ENCODE measurements around the gene ITGAX.
"Not testable (repeated sequence)": the region's sequence is repeated elsewhere in the genome, so short reads cannot be mapped to it uniquely, and the experiment has no call there.

Gene ITGAX

GRCh38 chr16:31412750-31413149, 57.8 kb downstream of the ITGAX start:
- DNase-seq, result no peak

- no peak for DNase-seq
These were observed 58.4 kb downstream of the ITGAX start for GRCh38 chr16:31413381-31413780.

GRCh38 chr16:31413943-31414342, 59.0 kb downstream of the ITGAX start:
- DNase-seq, result no peak

GRCh38 chr16:31414706-31415105, 59.7 kb downstream of the ITGAX start:
- no peak for DNase-seq

GRCh38 chr16:31416371-31416770, 61.4 kb downstream of the ITGAX start:
- no peak for DNase-seq

GRCh38 chr16:31417036-31417435, 62.1 kb downstream of the ITGAX start:
- DNase-seq, result not testable (repeated sequence)

GRCh38 chr16:31417916-31418315, 62.9 kb downstream of the ITGAX start:
- no peak for DNase-seq

GRCh38 chr16:31420037-31420436, 65.1 kb downstream of the ITGAX start:
- DNase-seq, result no peak

- no peak for DNase-seq
These were observed 66.6 kb downstream of the ITGAX start for GRCh38 chr16:31421587-31421986.

GRCh38 chr16:31423241-31423640, 68.3 kb downstream of the ITGAX start:
- no peak for DNase-seq

- no peak for DNase-seq
These were observed 68.8 kb downstream of the ITGAX start for GRCh38 chr16:31423801-31424200.

- peak; percentile 2 to 73 for DNase-seq
These were observed 72.7 kb downstream of the ITGAX start for GRCh38 chr16:31427441-31428278.

GRCh38 chr16:31428279-31428597, 73.3 kb downstream of the ITGAX start, which contains the start of gene COX6A2:
Gene COX6A2 (minus strand): TSS chr16:31428360. CDS start chr16:31428325, 35 bp downstream.
- no peak for DNase-seq

- DNase-seq, result no peak
These were observed 73.8 kb downstream of the ITGAX start for GRCh38 chr16:31428638-31429247.

GRCh38 chr16:31429314-31429713, 74.3 kb downstream of the ITGAX start:
- DNase-seq, result no peak

GRCh38 chr16:31429796-31430195, 74.8 kb downstream of the ITGAX start:
- no peak for DNase-seq

- no peak for DNase-seq
These were observed 75.5 kb downstream of the ITGAX start for GRCh38 chr16:31430380-31431052.
